Smooth muscle cell (in vitro differentiated cells): ENCODE data around the gene SKIL. TPM values are rescaled to one million over a fixed set of nuclear protein-coding genes. Genes with fewer than 3 reads are reported as not detected.

Source experiments
- DNase-seq: peaks from one replicate; lab custom pipeline; 2025; ENCODE audit not compliant: unreplicated experiment; lab: John Stamatoyannopoulos, UW
- H2AFZ ChIP-seq: fragments of 200-600 bp; sonication (generic); 2 replicates; pipeline ENCODE4 v1.6.0; 2016; ENCODE audit warnings: antibody characterized with exemption, low read depth, mild to moderate bottlenecking
- H3F3A ChIP-seq: fragments of 200-600 bp; sonication (generic); 2 replicates; pipeline ENCODE4 v1.6.0; 2017; ENCODE audit warnings: antibody characterized with exemption, low read depth
- H3K27ac ChIP-seq: fragments of 200-600 bp; sonication (generic); 2 replicates; pipeline ENCODE4 v1.5.1; 2016; ENCODE audit warnings: low read depth, mild to moderate bottlenecking
- H3K27me3 ChIP-seq: fragments of 200-600 bp; sonication (generic); 2 replicates; pipeline ENCODE4 v1.6.1; 2016; ENCODE audit warnings: low read depth, mild to moderate bottlenecking
- H3K36me3 ChIP-seq: fragments of 200-600 bp; sonication (generic); 2 replicates; pipeline ENCODE4 v1.5.1; 2016; ENCODE audit warnings: low read depth
- H3K4me1 ChIP-seq: fragments of 200-600 bp; sonication (generic); 2 replicates; pipeline ENCODE4 v1.5.1; 2016; ENCODE audit warnings: low read depth
- H3K4me2 ChIP-seq: fragments of 200-600 bp; sonication (generic); 2 replicates; pipeline ENCODE4 v1.6.0; 2016; ENCODE audit warnings: mild to moderate bottlenecking
- H3K4me3 ChIP-seq: fragments of 200-600 bp; sonication (generic); 2 replicates; pipeline ENCODE4 v1.5.1; 2016; ENCODE audit warnings: mild to moderate bottlenecking
- H3K79me2 ChIP-seq: fragments of 200-600 bp; sonication (generic); 2 replicates; pipeline ENCODE4 v1.6.0; 2016; ENCODE audit warnings: low read depth, mild to moderate bottlenecking
- H3K9ac ChIP-seq: fragments of 200-600 bp; sonication (generic); 2 replicates; pipeline ENCODE4 v1.6.0; 2016; ENCODE audit warnings: low read depth
- H3K9me3 ChIP-seq: fragments of 200-600 bp; sonication (generic); replicated peaks from 2 replicates; pipeline ENCODE4 v1.5.1; 2016; ENCODE audit warnings: low read depth
- H4K20me1 ChIP-seq: fragments of 200-600 bp; sonication (generic); 2 replicates; pipeline ENCODE4 v1.6.0; 2016; ENCODE audit warnings: low read depth
- WGBS: methylation state at CpG from one replicate; pipeline ENCODE4 v1.1.7; 2016; ENCODE audit warnings: low lambda C conversion rate; 5-methylcytosine and 5-hydroxymethylcytosine counted together
- polyA plus RNA-seq: library from polyadenylated mRNA; unstranded; fragments of >200 nt; fragmentation: Nextera tagmentation; extraction: Ambion mirVana; gene quantifications from 2 replicates; pipeline ENCODE4 v1.2.1, GENCODE V29; 2016
- total RNA-seq: library from RNA; depleted of rRNA; stranded (reverse); fragments of >200 nt; gene quantifications from 2 replicates; pipeline ENCODE4 v1.2.3, GENCODE V29; 2014
- TF ChIP-seq, protein P1 (sequence below): fragments of 200-600 bp; sonication (generic); IDR thresholded peaks from 2 replicates; pipeline ENCODE4 v1.5.1; 2017; ENCODE audit warnings: borderline replicate concordance, mild to moderate bottlenecking, antibody characterized with exemption; ENCODE audit not compliant: insufficient read depth, poor library complexity, severe bottlenecking

The SKIL gene
- total and polyA plus RNA-seq, 2 experiments from 2014 or later = 22.0 to 167 TPM

DNA sequence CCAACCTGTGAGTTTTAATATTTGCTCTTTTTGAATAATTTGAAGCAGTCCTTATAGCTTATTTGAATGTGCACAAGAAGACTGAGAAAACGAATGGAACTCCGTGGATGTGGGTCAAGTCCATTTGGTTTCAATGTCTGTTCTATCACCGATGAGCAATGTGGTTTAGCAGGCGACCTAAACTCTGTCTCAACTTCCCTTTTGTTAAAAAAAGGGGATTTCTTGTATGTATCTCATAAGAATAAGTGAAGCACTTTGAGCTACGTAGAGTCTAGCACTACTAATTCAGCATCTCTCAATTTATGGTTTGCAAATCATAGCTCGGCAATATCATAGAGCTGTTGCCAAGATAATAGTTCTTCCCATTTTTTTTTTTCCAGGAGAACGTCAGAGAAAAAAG is 4.6 kb upstream of the SKIL start:
- Histone ChIP-seq H3K4me3 (no peak overlapping the region), H3K27ac (no peak overlapping the region), H3K27me3 (no peaks in the 10 kb centered on the region), H3K79me2 (no peaks in the 10 kb centered on the region), H3K36me3 (no peaks in the 10 kb centered on the region), H3F3A (peaks cover 14% of the 10 kb centered on the region), H3K4me1 (peaks cover 12% of the 10 kb centered on the region), H4K20me1 (no peaks in the 10 kb centered on the region), H3K9me3 (no peaks in the 10 kb centered on the region), H2AFZ (no peak overlapping the region), H3K4me2 (no peak overlapping the region), H3K9ac (no peak overlapping the region)
- no peak for DNase-seq
- TF ChIP-seq, protein P1, sequence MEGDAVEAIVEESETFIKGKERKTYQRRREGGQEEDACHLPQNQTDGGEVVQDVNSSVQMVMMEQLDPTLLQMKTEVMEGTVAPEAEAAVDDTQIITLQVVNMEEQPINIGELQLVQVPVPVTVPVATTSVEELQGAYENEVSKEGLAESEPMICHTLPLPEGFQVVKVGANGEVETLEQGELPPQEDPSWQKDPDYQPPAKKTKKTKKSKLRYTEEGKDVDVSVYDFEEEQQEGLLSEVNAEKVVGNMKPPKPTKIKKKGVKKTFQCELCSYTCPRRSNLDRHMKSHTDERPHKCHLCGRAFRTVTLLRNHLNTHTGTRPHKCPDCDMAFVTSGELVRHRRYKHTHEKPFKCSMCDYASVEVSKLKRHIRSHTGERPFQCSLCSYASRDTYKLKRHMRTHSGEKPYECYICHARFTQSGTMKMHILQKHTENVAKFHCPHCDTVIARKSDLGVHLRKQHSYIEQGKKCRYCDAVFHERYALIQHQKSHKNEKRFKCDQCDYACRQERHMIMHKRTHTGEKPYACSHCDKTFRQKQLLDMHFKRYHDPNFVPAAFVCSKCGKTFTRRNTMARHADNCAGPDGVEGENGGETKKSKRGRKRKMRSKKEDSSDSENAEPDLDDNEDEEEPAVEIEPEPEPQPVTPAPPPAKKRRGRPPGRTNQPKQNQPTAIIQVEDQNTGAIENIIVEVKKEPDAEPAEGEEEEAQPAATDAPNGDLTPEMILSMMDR = no peak
- WGBS = 93% methylated on average over 7 of the region's 7 CpGs

GRCh38 chr3:170353485-170353884 is 4.0 kb upstream of the SKIL start:
- no peak overlapping the region for H3K27ac ChIP-seq
- no peak overlapping the region for H3K9ac ChIP-seq
- no peaks in the 10 kb centered on the region for H3K9me3 ChIP-seq
- H3K4me3 ChIP-seq = no peak overlapping the region
- peaks cover 3% of the 10 kb centered on the region for H3K79me2 ChIP-seq
- TF ChIP-seq, protein P1 = no peak
- peaks cover 3% of the 10 kb centered on the region for H4K20me1 ChIP-seq
- no peak overlapping the region for H3K4me2 ChIP-seq
- H3K36me3 ChIP-seq = no peaks in the 10 kb centered on the region
- DNase-seq = no peak
- peaks cover 12% of the 10 kb centered on the region for H3K4me1 ChIP-seq
- H3K27me3 ChIP-seq = no peaks in the 10 kb centered on the region
- H2AFZ ChIP-seq = no peak overlapping the region
- H3F3A ChIP-seq = peaks cover 15% of the 10 kb centered on the region

- Histone ChIP-seq H3K27ac (peak overlapping the region; percentile 99), H2AFZ (peak overlapping the region; percentile 17)
- WGBS = 54% methylated on average over 4 of the region's 4 CpGs
Measured at GRCh38 chr3:170354760-170355159, 2.8 kb upstream of the SKIL start.

More at GRCh38 chr3:170354760-170355159, 2.8 kb upstream of the SKIL start:
- TF ChIP-seq, protein P1 = no peak
- H4K20me1 ChIP-seq = peaks cover 16% of the 10 kb centered on the region
- peaks cover 23% of the 10 kb centered on the region for H3F3A ChIP-seq
- H3K4me2 ChIP-seq = no peak overlapping the region
- H3K9ac ChIP-seq = no peak overlapping the region
- H3K36me3 ChIP-seq = no peaks in the 10 kb centered on the region
- peaks cover 16% of the 10 kb centered on the region for H3K79me2 ChIP-seq
- peaks cover 16% of the 10 kb centered on the region for H3K4me1 ChIP-seq
- H3K9me3 ChIP-seq = no peaks in the 10 kb centered on the region
- no peaks in the 10 kb centered on the region for H3K27me3 ChIP-seq
- no peak overlapping the region for H3K4me3 ChIP-seq
- no peak for DNase-seq
